Heart left ventricle (tissue), 16 donors: Measurements from ENCODE around the gene GANAB. TPM values are rescaled to one million over a fixed set of nuclear protein-coding genes. Genes with fewer than 3 reads are reported as not detected.
"Not testable (repeated sequence)": the region's sequence is repeated elsewhere in the genome, so short reads cannot be mapped to it uniquely, and the experiment has no call there.

Experiments used
- ATAC-seq, 4 donors: fragments of 200-7000 bp; cut with Tn5 transposase; one replicate each; pipeline ENCODE4 v1.9.1; 2020 to 2022; ENCODE audit warnings: moderate library complexity in 4 of 4, mild to moderate bottlenecking in 3 of 4, moderate number of reproducible peaks in 1 of 4
- DNase-seq, 5 donors: peaks; one replicate each; pipeline ENCODE4 v3.0.0-alpha.2; 2020
- H3K27ac ChIP-seq, 12 donors: fragments of 200-600 bp; sonication (generic) in 4 of 12; one replicate each; pipeline versions ENCODE4 v1.5.0 to v1.8.0; 2016 to 2022; ENCODE audit warnings: mild to moderate bottlenecking in 2 of 12
- H3K27me3 ChIP-seq, 9 donors: fragments of 200-600 bp; sonication (generic) in 2 of 9; one replicate each; pipeline versions ENCODE4 v1.5.1 to v1.8.0; 2016 to 2022; ENCODE audit warnings: mild to moderate bottlenecking in 3 of 9
- H3K36me3 ChIP-seq, 9 donors: fragments of 200-600 bp; sonication (generic) in 2 of 9; one replicate each; pipeline versions ENCODE4 v1.5.0 to v1.8.0; 2018 to 2022; ENCODE audit warnings: mild to moderate bottlenecking in 2 of 9
- H3K4me1 ChIP-seq, 12 donors: fragments of 200-600 bp; sonication (generic) in 4 of 12; one replicate each; pipeline versions ENCODE4 v1.5.0 to v1.8.0; 2016 to 2022; ENCODE audit warnings: mild to moderate bottlenecking in 3 of 12
- H3K4me3 ChIP-seq, 12 donors: fragments of 200-600 bp; sonication (generic) in 4 of 12; one replicate each; pipeline versions ENCODE4 v1.5.0 to v1.8.0; 2017 to 2022; ENCODE audit warnings: mild to moderate bottlenecking in 9 of 12, moderate library complexity in 4 of 12
- H3K9me3 ChIP-seq, 12 donors: fragments of 200-600 bp; sonication (generic) in 4 of 12; one replicate each; pipeline versions ENCODE4 v1.5.0 to v1.8.0; 2016 to 2022; ENCODE audit warnings: mild to moderate bottlenecking in 1 of 12
- CTCF ChIP-seq, 12 donors: fragments of 200-600 bp; sonication (generic) in 4 of 12; IDR thresholded peaks; one replicate each; pipeline versions ENCODE4 v1.5.0 to v1.8.0; 2018 to 2022; ENCODE audit warnings: antibody characterized with exemption in 12 of 12, mild to moderate bottlenecking in 5 of 12
- POLR2A ChIP-seq, 2 donors: fragments of 450-650 bp; IDR thresholded peaks; one replicate each; pipeline ENCODE4 v1.6.1; 2017; ENCODE audit warnings: antibody characterized with exemption in 2 of 2, mild to moderate bottlenecking in 2 of 2, moderate library complexity in 2 of 2
- WGBS, 4 donors: extraction: QIAGEN DNeasy Blood & Tissue Kit in 2 of 4; methylation state at CpG; one replicate each; pipeline versions ENCODE4 v1.1.5 to v1.1.7; 2013 to 2018; 5-methylcytosine and 5-hydroxymethylcytosine counted together
- intact Hi-C, 10 donors: fragments of 100-400 bp; cut with DNase I; formaldehyde crosslinking; loops; one replicate each; pipeline versions ENCODE4 v1.11.1 to v1.14.2; 2022
- long read RNA-seq, 3 donors: library from polyadenylated mRNA; unstranded; transcript quantifications; one replicate each; pipeline ENCODE4 v2.0.0, GENCODE V29; 2020 to 2021
- polyA plus RNA-seq, 2 donors: library from polyadenylated mRNA; stranded (reverse); fragments of 200-250 nt; gene quantifications; one replicate each; pipeline ENCODE4 v1.2.3, GENCODE V29; 2013
- total RNA-seq, 9 donors: library from RNA; depleted of rRNA in 2 of 9; stranded (reverse); fragments of >200 nt in 2 of 9; fragmentation: NEBNext Ultra II Directional in 3 of 9; extraction: Animal tissue kit (Norgen Biotek cat#: 25700) in 3 of 9; gene quantifications; one replicate each; pipeline versions ENCODE4 v1.1.0 to v1.2.4, GENCODE V29; 2016 to 2023
- donor health status: ischemic (EF 13 %, LVEDD 7.1; RV severe dilation, severe dysfunction).
- donor health status: healthy with polysubstance abuse.
- donor health status: DM: no; HTN: yes; CAD: no.
- donor health status: DM: no; HTN: no; CAD: no.
- donor health status: ischemic (EF 25% LVEDD 6.9; RV normal size, moderate dysfunction).
- donor health status: ischemic (EF 25% LVEDD 5.7; RV mildly dilated, moderate dysfunction).
- donor health status: healthy.
- donor health status: DM: yes; HTN: yes; CAD: no.
- donor health status: ischemic (EF 35%, LVEDD 5.7; RV mildly dilated, moderate dysfunction).
- donor health status: nonischemic (EF 11% LVEDD 7.7; RV severe dilation, severe dysfunction).
- donor health status: DM: yes; HTN: yes; CAD: no.
- donor health status: PGD.
- donor health status: ischemic (EF 29% LVEDD 5.4; RV normal size, mild dysfunction).
- donor health status: nonischemic (EF 23%, LVEDD 6.1; RV moderate dilation, normal function).

Gene GANAB
- total RNA-seq (100 to 1,000 TPM in 4 of 9 donors, 10 to 100 TPM in 5; 64.4 to 182 (median 99.1) TPM), polyA plus RNA-seq (100 to 1,000 TPM in 1 of 2 donors, 10 to 100 TPM in 1; 49.3 to 113 TPM)
- long read RNA-seq, donor 1, partial matches to known transcripts = 1 of 31 reads
- long read RNA-seq, donor 1, other reads (novel, unspliced or antisense) = 29 of 31 reads
- long read RNA-seq, donor 2, partial matches to known transcripts = 7 of 16 reads
- long read RNA-seq, donor 2, other reads (novel, unspliced or antisense) = 6 of 16 reads
- long read RNA-seq, donor 3, partial matches to known transcripts = 2 of 39 reads
- long read RNA-seq, donor 3, other reads (novel, unspliced or antisense) = 37 of 39 reads

- intact Hi-C loops = loop anchor here in 5 of 10 donors (1.0 to 5.0 kb wide), 3 partner anchors 19 to 34 kb away; partner anchors contain the start of genes EML3 (in 3 of the 5), ROM1 (in 3 of the 5), C11orf98 (in 1 of the 5) and CSKMT (in 1 of the 5)
- ATAC-seq (peak; percentile 98 to 99 (median 98)), DNase-seq (peak; percentile 99 to 100 (median 99))
- peak in 1 of 12 donors; percentile 3 for TF ChIP-seq CTCF (IDR thresholded peaks at IDR 0.05)
- TF ChIP-seq POLR2A (IDR thresholded peaks at IDR 0.05) = peak in 1 of 2 donors; percentile 64
- peak within 1 kb of the TSS; percentile 67 to 98 (median 94) for H3K27ac ChIP-seq
- peak within 1 kb of the TSS; percentile 63 to 100 (median 88) for H3K4me3 ChIP-seq
- peaks cover 0 to 34% (median 21%) of the 10 kb centered on the region in 12 donors for H3K4me1 ChIP-seq
- H3K9me3 ChIP-seq = no peaks in the 10 kb centered on the region
- H3K27me3 ChIP-seq = no peaks in the 10 kb centered on the region
- peaks cover 0 to 54% (median 48%) of the 10 kb centered on the region in 9 donors for H3K36me3 ChIP-seq
- WGBS, 4 donors = 0 to 1% (median 0%) methylated on average over 35 to 73 of the region's 73 CpGs
Observed at GRCh38 chr11:62645946-62646824, at the start of gene GANAB. Gene GANAB, minus strand, starts transcription at chr11:62646613. Its CDS starts 14 bp downstream, at chr11:62646599.

DNA sequence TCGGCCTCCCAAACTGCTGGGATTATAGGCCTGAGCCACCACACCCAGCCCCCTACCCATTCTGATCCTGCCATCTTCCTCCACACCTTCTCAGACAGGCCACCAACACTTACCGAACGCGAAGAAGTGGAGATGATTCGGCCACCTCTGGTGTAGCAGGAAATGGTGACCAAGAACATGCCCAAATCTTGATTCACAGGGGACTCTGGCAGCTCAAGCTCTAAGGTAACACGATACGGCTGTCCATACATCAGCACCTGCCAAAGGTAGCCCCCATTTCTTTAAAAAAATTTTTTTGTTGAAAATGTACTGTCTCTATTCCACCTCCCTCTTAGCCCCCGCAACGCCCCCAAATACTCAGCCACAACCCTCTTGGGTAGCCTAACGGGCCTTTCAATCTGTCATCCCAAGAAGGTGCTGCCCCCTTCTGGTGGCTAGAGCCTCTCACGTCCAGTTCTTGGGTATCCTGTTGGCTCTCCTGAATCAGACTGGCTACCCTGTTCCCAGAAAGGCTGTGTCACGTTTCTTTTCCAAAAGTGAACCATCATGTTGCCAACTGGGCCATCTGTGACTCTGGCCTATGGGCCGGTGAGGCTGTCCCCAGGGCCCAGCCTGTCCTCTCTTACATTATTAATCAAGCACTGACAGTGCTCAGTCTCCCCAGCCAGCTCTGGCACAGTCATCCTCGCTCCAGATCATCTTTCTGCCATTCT, 48.2 kb upstream of the GANAB start:
- no peaks in the 10 kb centered on the region for H3K9me3 ChIP-seq
- peak; percentile 80 to 90 (median 83) for DNase-seq
- TF ChIP-seq CTCF (IDR thresholded peaks at IDR 0.05) (peak; percentile 69 to 90 (median 81)), POLR2A (IDR thresholded peaks at IDR 0.05) (no peak)
- ATAC-seq = peak; percentile 57 to 85 (median 78)
- intact Hi-C loops = loop anchor here (2.0 to 10.0 kb wide), 6 partner anchors 14 to 302 kb away; partner anchors contain the start of gene TUT1 (in 1 of the 10)
- 37 to 47% (median 42%) methylated on average over 14 of the region's 14 CpGs for WGBS, 4 donors
- peaks cover 0 to 21% (median 14%) of the 10 kb centered on the region in 12 donors for H3K4me1 ChIP-seq
- peaks cover 0 to 56% (median 39%) of the 10 kb centered on the region in 9 donors for H3K36me3 ChIP-seq
- H3K27ac ChIP-seq = peak overlapping the region in 5 of 12 donors; percentile 13 to 42 (median 34)
- H3K4me3 ChIP-seq = no peak overlapping the region
- no peaks in the 10 kb centered on the region for H3K27me3 ChIP-seq

DNA sequence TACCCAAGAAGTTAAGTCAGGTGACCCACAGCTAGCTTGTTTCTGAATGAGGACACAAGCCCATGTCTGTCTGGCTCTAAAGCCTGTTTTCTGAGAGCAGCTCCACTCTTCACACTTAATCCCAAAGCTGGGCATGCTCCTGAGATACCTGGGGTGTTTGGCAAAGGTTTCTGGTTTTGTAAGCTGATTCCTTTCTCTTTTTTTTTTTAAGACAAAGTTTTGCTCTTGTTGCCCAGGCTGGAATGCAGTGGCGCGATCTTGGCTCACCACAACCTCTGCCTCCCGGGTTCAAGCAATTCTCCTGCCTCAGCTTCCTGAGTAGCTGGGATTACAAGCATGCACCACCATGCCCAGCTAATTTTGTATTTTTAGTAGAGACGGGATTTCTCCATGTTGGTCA, 47.2 kb upstream of the GANAB start:
- not testable (repeated sequence) for H3K27me3 ChIP-seq, H3K27ac ChIP-seq, H3K9me3 ChIP-seq, DNase-seq, ATAC-seq, H3K4me3 ChIP-seq
- intact Hi-C loops = loop anchor here (2.0 to 10.0 kb wide), 6 partner anchors 13 to 301 kb away; partner anchors contain the start of gene TUT1 (in 1 of the 10)
- Histone ChIP-seq H3K4me1 (peaks cover 0 to 26% (median 16%) of the 10 kb centered on the region in 12 donors), H3K36me3 (peaks cover 0 to 51% (median 39%) of the 10 kb centered on the region in 9 donors)
- 75 to 88% (median 82%) methylated on average over 4 of the region's 4 CpGs for WGBS, 4 donors
